SJSA1 (cell line): ENCODE results near the gene ZNF77. TPM values are rescaled to one million over a fixed set of nuclear protein-coding genes. Genes with fewer than 3 reads are reported as not detected.
"Not testable (repeated sequence)": the region's sequence is repeated elsewhere in the genome, so short reads cannot be mapped to it uniquely, and the experiment has no call there.

Source experiments
- DNase-seq, 2 experiments: peaks; one replicate each; pipeline ENCODE4 v3.0.0-alpha.2; 2015 to 2020; ENCODE audit warnings: low spot score in 2 of 2, low read depth in 1 of 2
- H3K27ac ChIP-seq: fragments of 250-450 bp; sonication (Bioruptor Pico); 2 replicates; pipeline ENCODE4 v1.5.1; 2020; ENCODE audit warnings: mild to moderate bottlenecking, moderate library complexity
- H3K27me3 ChIP-seq: fragments of 250-450 bp; sonication (Bioruptor Pico); replicated peaks from 2 replicates; pipeline ENCODE4 v1.5.1; 2020; ENCODE audit warnings: mild to moderate bottlenecking, moderate library complexity
- H3K36me3 ChIP-seq: fragments of 250-450 bp; sonication (Bioruptor Pico); 2 replicates; pipeline ENCODE4 v1.5.1; 2020; ENCODE audit warnings: mild to moderate bottlenecking
- H3K4me1 ChIP-seq: fragments of 250-450 bp; sonication (Bioruptor Pico); replicated peaks from 2 replicates; pipeline ENCODE4 v1.6.1; 2021; ENCODE audit warnings: mild to moderate bottlenecking
- H3K4me3 ChIP-seq: fragments of 250-450 bp; sonication (Bioruptor Pico); 2 replicates; pipeline ENCODE4 v1.5.1; 2020; ENCODE audit warnings: mild to moderate bottlenecking
- H3K9me3 ChIP-seq: fragments of 250-450 bp; sonication (Bioruptor Pico); replicated peaks from 2 replicates; pipeline ENCODE4 v1.5.1; 2020; ENCODE audit warnings: mild to moderate bottlenecking
- total RNA-seq: library from RNA; depleted of rRNA; stranded (reverse); fragments of >200 nt; shearing (Covaris generic); gene quantifications from 2 replicates; pipeline ENCODE4 v1.2.3, GENCODE V29; 2014

The ZNF77 gene
- total RNA-seq, 1 experiment from 2014 or later, result 5.6 TPM

GRCh38 chr19:2962018-2962670, 17.4 kb upstream of the ZNF77 start:
- DNase-seq, result peak; percentile 81 to 92
- no peaks in the 10 kb centered on the region for H3K9me3 ChIP-seq
- H3K4me3 ChIP-seq, result no peak overlapping the region

DNA sequence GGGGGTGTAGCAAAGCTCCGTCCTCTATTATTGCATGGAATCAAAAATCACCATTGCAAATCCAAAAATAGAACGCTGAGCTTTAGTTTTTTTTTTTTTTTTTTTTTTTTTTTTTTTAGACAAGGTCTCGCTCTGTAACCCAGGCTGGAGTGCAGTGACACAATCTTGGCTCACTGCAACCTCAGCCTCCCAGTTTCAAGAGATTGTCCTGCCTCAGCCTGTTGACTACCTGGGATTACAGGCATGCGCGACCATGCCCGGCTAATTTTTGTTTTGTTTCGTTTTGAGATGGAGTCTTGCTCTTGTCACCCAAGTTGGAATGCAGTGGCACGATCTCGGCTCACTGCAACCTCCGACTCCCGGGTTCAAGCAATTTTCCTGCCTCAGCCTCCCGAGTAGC, 15.3 kb upstream of the ZNF77 start:
- H3K27ac ChIP-seq, result no peak overlapping the region
- H3K4me1 ChIP-seq, result peaks cover 14% of the 10 kb centered on the region
- DNase-seq, result no peak
- no peak overlapping the region for H3K4me3 ChIP-seq
- H3K9me3 ChIP-seq, result no peaks in the 10 kb centered on the region
- no peaks in the 10 kb centered on the region for H3K27me3 ChIP-seq
- no peaks in the 10 kb centered on the region for H3K36me3 ChIP-seq

More at GRCh38 chr19:2962018-2962670, 17.4 kb upstream of the ZNF77 start:
- Histone ChIP-seq H3K4me1 (peaks cover 14% of the 10 kb centered on the region), H3K27me3 (no peaks in the 10 kb centered on the region), H3K36me3 (no peaks in the 10 kb centered on the region), H3K27ac (no peak overlapping the region)

- Histone ChIP-seq H3K36me3 (no peaks in the 10 kb centered on the region), H3K27ac (no peak overlapping the region), H3K4me3 (no peak overlapping the region), H3K27me3 (no peaks in the 10 kb centered on the region), H3K9me3 (no peaks in the 10 kb centered on the region), H3K4me1 (peaks cover 8% of the 10 kb centered on the region)
- no peak for DNase-seq
These were observed 12.4 kb upstream of the ZNF77 start for GRCh38 chr19:2957160-2957559.

DNA sequence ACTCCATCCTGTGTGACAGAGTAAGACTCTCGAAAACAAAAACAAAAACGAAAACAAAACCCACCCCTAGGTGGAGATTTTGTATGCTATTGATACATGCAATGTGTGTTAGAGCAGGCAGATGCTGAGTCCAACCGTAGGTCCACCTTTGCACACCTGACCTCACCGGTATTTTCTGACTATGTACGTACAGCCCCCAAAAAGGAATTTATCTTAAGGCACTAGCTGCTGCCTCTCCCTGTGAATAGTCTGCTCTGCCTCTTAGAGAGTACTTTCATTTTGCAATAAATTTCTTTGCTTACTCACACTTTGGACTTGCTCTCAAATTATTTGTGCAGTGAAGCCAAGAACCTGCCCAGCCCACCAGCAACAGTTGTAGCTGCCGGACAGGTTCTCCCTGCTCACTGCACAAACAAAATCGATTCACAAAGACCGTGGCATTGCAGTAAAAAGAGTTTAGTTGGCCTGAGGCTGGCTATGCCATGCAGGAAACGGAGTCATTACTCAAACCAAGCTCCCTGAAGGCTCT, 8.2 kb upstream of the ZNF77 start:
- peaks cover 6% of the 10 kb centered on the region; the same call in 1 of the 2 replicates for H3K36me3 ChIP-seq
- no peak for DNase-seq
- H3K4me3 ChIP-seq, result no peak overlapping the region
- H3K4me1 ChIP-seq, result peaks cover 11% of the 10 kb centered on the region
- H3K9me3 ChIP-seq, result no peaks in the 10 kb centered on the region
- no peak overlapping the region for H3K27ac ChIP-seq
- H3K27me3 ChIP-seq, result no peaks in the 10 kb centered on the region

DNA sequence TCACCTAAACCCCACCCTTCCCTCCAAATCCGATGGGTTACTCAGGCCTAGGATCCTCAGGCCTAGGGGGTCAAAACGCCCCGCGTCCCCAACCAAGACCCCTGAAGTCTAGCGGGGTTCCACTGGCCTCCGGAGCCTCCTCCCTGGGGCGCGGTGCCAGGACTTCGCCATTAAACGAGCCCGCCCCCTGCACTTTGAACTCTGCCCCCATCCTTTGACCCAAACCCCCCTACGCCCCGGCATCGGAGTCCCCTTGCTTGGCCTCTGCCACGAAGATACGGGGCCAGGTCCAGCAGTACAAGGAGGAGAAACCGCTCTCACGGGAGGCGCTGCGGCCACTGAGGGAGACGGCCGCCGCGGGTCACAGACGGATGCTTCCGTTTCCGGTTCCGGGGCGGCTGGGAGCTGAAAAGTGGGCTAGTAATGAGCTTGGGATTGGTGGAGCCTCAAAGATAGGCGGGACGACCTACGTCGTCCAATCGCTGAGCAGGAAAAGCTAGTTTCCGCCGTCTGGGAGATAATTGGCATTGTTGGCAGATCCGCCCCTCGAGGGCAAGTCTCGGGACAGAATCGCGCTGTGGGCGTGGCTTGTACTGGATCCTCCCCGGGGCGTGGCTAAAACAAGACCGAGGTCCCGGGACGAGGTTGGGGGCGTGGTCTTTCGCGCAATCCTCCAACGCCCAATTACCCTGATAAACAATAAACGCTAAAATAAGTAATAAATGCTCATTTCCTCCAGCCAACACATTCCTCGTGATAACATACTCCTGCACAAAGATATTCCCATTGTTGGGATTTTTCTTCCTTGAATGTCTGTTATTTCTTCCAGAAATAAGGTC, 5.7 kb upstream of the ZNF77 start:
- Histone ChIP-seq H3K4me1 (peaks cover 5% of the 10 kb centered on the region), H3K27me3 (no peaks in the 10 kb centered on the region), H3K27ac (peak overlapping the region; percentile 54), H3K9me3 (no peaks in the 10 kb centered on the region), H3K36me3 (peaks cover 6% of the 10 kb centered on the region; the same call in 1 of the 2 replicates), H3K4me3 (peak overlapping the region; percentile 61)
- peak; percentile 98 to 100 for DNase-seq

DNA sequence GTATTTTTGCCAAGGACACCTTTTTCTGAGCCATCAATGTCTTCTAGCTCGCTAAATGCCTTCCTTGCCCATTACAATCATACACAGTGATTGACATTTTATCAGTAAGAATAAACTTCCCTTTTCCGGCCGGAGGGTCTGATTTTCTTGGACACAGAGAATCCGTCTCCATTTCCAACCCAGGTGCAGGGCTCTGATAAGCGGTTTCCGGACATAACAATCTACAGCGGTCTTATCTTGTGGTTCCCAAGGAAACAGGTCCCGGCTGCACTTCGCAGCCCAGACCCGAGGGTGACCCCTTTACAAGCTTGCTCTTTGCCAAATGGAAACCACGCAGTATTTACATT, 5.1 kb upstream of the ZNF77 start:
- Histone ChIP-seq H3K27ac (peak overlapping the region; percentile 54), H3K36me3 (peaks cover 6% of the 10 kb centered on the region; the same call in 1 of the 2 replicates), H3K4me3 (peak overlapping the region; percentile 61), H3K4me1 (peaks cover 5% of the 10 kb centered on the region), H3K9me3 (no peaks in the 10 kb centered on the region), H3K27me3 (no peaks in the 10 kb centered on the region)
- DNase-seq, result peak in 1 of 2 experiments; percentile 31

DNA sequence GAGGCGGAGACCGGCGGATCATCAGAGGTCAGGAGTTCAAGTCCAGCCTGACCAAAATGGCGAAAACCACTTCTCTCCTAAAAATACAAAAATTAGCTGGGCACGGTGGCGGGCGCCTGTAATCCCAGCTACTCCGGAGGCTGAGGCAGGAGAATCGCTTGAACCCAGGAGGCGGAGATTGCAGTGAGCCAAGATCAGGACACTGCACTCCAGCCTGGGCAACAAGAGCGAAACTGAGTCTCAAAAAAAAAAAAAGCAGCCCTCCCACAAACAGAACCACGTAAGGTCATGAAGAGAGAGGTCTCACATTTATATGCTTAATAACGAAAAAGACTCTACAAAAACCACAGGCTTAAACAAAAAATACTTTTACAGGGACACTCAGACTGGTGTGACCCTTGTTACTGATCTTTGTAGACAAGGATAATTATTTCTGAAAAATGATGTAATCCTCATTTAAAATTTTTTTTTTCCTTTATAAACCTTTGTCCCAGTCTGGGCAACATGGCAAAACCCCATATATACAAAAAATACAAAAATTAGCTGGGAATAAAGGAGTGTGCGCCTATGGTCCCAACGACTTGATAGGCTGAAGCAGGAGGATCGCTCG, 909 bp upstream of the ZNF77 start:
- H3K27ac ChIP-seq, result peak overlapping the region; percentile 62

DNA sequence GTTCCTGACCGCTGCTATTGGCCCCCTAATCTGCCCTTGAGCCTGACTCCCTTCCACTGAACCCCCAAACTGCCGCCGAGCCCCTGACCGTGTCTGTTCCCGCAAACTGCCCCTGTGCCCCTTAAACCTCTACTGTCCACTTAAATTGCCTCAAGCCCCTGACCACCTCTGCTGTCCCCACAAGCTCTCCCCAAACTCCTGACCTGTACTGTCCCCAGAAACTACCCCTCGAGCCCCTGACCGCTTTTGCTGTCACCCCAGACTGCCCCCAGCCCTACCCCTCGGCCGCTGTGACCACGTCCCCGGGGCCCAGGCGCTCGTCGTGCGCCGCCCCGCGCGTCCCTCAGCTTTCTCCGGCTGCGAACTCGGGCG, 382 bp downstream of the ZNF77 start:
- DNase-seq, result no peak
- Histone ChIP-seq H3K4me3 (peak overlapping the region; percentile 74), H3K9me3 (no peaks in the 10 kb centered on the region), H3K27me3 (no peaks in the 10 kb centered on the region), H3K27ac (peak overlapping the region; percentile 8; the same call in 1 of the 2 replicates), H3K4me1 (peaks cover 2% of the 10 kb centered on the region), H3K36me3 (peaks cover 10% of the 10 kb centered on the region; the same call in 1 of the 2 replicates)

More for the DNA sequence above, 909 bp upstream of the ZNF77 start:
- peak in 1 of 2 experiments; percentile 16 for DNase-seq
- Histone ChIP-seq H3K9me3 (no peaks in the 10 kb centered on the region), H3K4me1 (peaks cover 5% of the 10 kb centered on the region), H3K36me3 (peaks cover 6% of the 10 kb centered on the region; the same call in 1 of the 2 replicates), H3K4me3 (peak overlapping the region; percentile 74), H3K27me3 (no peaks in the 10 kb centered on the region)

GRCh38 chr19:2942928-2943640, 1.7 kb downstream of the ZNF77 start:
- Histone ChIP-seq H3K9me3 (peaks cover 4% of the 10 kb centered on the region; the same call in 1 of the 2 replicates), H3K4me1 (no peaks in the 10 kb centered on the region; the same call in 1 of the 2 replicates), H3K4me3 (no peak overlapping the region), H3K27ac (no peak overlapping the region), H3K36me3 (peaks cover 13% of the 10 kb centered on the region), H3K27me3 (no peaks in the 10 kb centered on the region)
- DNase-seq, result no peak

GRCh38 chr19:2935863-2936262, 8.9 kb downstream of the ZNF77 start:
- not testable (repeated sequence) for H3K4me1 ChIP-seq, DNase-seq, H3K27me3 ChIP-seq, H3K27ac ChIP-seq, H3K4me3 ChIP-seq
- H3K9me3 ChIP-seq, result peaks cover 30% of the 10 kb centered on the region
- peaks cover 57% of the 10 kb centered on the region for H3K36me3 ChIP-seq

DNA sequence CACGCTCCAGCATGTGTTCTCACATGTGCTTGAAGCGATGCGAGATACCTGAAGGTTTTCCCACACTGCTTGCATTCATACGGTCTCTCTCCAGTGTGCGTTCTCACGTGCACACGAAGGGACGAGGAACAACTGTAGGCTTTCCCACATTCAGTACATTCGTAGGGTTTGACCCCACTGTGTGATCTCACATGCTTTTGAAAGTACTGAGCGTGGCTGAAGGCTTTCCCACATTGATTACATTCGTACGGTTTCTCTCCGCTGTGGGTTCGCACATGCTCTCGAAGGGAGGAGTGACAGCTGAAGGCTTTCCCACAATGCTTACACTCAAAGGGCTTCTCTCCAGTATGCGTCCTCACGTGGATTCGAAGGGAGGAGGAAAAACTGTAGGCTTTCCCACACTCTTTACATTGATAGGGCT, 11.3 kb downstream of the ZNF77 start:
- Histone ChIP-seq H3K27ac (no peak overlapping the region), H3K4me3 (no peak overlapping the region), H3K9me3 (peaks cover 32% of the 10 kb centered on the region), H3K36me3 (peaks cover 51% of the 10 kb centered on the region), H3K4me1 (no peaks in the 10 kb centered on the region), H3K27me3 (no peaks in the 10 kb centered on the region)
- DNase-seq, result no peak

- no peak overlapping the region for H3K27ac ChIP-seq
- peaks cover 7% of the 10 kb centered on the region for H3K36me3 ChIP-seq
- H3K9me3 ChIP-seq, result peaks cover 12% of the 10 kb centered on the region; the same call in 1 of the 2 replicates
- H3K27me3 ChIP-seq, result no peaks in the 10 kb centered on the region
- H3K4me3 ChIP-seq, result no peak overlapping the region
- DNase-seq, result no peak
- H3K4me1 ChIP-seq, result no peaks in the 10 kb centered on the region
These were observed 17.7 kb downstream of the ZNF77 start for GRCh38 chr19:2927032-2927430.

GRCh38 chr19:2926341-2927031, 18.3 kb downstream of the ZNF77 start:
- H3K9me3 ChIP-seq, result peaks cover 12% of the 10 kb centered on the region; the same call in 1 of the 2 replicates
- H3K4me3 ChIP-seq, result no peak overlapping the region
- no peaks in the 10 kb centered on the region for H3K27me3 ChIP-seq
- H3K4me1 ChIP-seq, result no peaks in the 10 kb centered on the region
- no peak for DNase-seq
- peaks cover 4% of the 10 kb centered on the region for H3K36me3 ChIP-seq
- H3K27ac ChIP-seq, result no peak overlapping the region
